ENCODE results near the gene CROT. TPM values are rescaled to one million over a fixed set of nuclear protein-coding genes. Genes with fewer than 3 reads are reported as not detected.
"Not testable (repeated sequence)": the region's sequence is repeated elsewhere in the genome, so short reads cannot be mapped to it uniquely, and the experiment has no call there.

The CROT gene, protein sequence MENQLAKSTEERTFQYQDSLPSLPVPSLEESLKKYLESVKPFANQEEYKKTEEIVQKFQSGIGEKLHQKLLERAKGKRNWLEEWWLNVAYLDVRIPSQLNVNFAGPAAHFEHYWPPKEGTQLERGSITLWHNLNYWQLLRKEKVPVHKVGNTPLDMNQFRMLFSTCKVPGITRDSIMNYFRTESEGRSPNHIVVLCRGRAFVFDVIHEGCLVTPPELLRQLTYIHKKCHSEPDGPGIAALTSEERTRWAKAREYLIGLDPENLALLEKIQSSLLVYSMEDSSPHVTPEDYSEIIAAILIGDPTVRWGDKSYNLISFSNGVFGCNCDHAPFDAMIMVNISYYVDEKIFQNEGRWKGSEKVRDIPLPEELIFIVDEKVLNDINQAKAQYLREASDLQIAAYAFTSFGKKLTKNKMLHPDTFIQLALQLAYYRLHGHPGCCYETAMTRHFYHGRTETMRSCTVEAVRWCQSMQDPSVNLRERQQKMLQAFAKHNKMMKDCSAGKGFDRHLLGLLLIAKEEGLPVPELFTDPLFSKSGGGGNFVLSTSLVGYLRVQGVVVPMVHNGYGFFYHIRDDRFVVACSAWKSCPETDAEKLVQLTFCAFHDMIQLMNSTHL
- 1 to 10 TPM; 4.6 to 7.0 TPM for total RNA-seq

DNA sequence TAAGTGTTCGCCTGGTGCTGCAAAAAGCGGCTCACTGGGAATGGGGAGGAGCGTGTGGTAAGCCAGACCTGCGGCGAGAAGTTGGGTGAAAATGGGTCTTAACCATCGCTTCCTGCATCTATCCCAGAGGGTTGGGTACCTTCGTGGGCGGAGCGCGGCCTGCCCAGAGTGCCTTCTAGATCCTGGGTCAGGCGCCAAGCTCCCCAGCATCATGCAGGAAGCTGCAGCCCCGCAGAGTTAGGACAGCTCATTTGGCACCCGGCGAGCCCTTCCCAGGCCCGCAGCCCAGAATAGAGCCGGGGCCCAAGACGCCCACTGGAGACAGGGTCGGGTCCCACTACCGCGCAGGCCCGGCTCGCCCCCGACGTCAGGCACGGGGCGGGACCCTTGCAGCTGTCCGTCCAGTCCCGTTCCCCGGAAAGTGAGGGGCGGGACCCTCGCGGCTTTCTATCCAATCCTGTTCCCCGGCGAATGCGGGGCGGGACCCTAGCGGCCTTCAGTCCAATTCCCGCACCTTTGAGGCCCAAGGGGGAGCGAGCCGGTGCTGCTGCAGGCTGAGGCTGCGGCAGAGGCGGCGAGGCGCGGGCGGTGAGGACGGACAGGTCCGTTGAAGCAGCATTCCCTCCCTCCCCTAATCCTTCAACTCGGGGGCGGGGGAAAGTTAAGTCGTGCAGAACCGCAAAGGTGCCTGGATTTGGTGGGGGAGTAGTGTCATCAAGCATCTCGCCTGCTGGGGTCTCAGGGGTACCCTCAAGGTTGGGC lies at the start of gene CROT:
Gene CROT, plus strand, starts transcription at position 499 of the 762 bp plus-strand sequence. CDS start 3,405 bp downstream, outside the sequence.
- Mint-ChIP-seq H3K4me1 (peaks cover 45% of the 10 kb centered on the region), H3K4me3 (peak within 1 kb of the TSS; percentile 94), H3K27me3 (no peaks in the 10 kb centered on the region), H3K27ac (peak within 1 kb of the TSS; percentile 95), H3K36me3 (ENCODE audit: low read depth) (peaks cover 18% of the 10 kb centered on the region), H3K9me3 (ENCODE audit: low read depth) (no peaks in the 10 kb centered on the region)
- ATAC-seq, result peak; percentile 98
- intact Hi-C loops (cut with DNase I, micrococcal nuclease), result loop anchor here (1.0 to 10.0 kb wide), 8 partner anchors 125 to 872 kb away; partner anchors contain the start of genes DBF4 (in 2 of the 2), DMTF1 (in 2 of the 2), RUNDC3B (in 2 of the 2) and SLC25A40 (in 2 of the 2)
- POLR2A ChIA-PET, result interaction anchor here (0.5 to 1.0 kb wide), 2 partner anchors 126 to 289 kb away, joined by 3 to 4 read pairs; partner anchors contain the start of gene TMEM243
- CTCF ChIA-PET, result interaction anchor here (0.8 to 1.6 kb wide), 6 partner anchors 26 to 126 kb away, joined by 3 to 5 read pairs (median 3); no protein-coding TSS in a partner anchor
- peak; percentile 97 for DNase-seq

DNA sequence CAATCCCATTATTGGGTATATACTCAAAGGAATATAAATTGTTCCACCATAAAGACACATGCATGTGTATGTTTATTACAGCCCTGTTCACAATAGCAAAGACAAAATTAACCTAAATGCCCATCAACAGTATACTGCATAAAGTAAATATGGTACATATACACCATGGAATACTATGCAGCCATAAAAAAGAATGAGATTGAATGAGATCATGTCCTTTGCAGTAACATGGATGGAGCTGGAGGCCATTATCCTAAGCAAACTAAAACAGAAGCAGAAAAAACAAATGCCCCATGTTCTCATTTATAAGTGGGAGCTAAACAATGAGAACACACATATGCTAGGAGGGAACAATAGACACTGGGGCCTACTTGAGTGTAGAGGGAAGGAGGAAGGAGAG lies 44.7 kb upstream of the CROT start:
- DNase-seq (no peak), ATAC-seq (no peak)
- H3K27ac Mint-ChIP-seq, result no peak overlapping the region
- ChIA-PET POLR2A (no interaction called here), CTCF (no interaction called here)
- no peaks in the 10 kb centered on the region for H3K36me3 Mint-ChIP-seq (ENCODE audit: low read depth)
- peaks cover 5% of the 10 kb centered on the region for H3K9me3 Mint-ChIP-seq (ENCODE audit: low read depth)
- H3K4me3 Mint-ChIP-seq, result no peak overlapping the region
- intact Hi-C loops (cut with DNase I, micrococcal nuclease), result no loop called here
- H3K4me1 Mint-ChIP-seq, result no peaks in the 10 kb centered on the region
- H3K27me3 Mint-ChIP-seq, result peaks cover 3% of the 10 kb centered on the region

DNA sequence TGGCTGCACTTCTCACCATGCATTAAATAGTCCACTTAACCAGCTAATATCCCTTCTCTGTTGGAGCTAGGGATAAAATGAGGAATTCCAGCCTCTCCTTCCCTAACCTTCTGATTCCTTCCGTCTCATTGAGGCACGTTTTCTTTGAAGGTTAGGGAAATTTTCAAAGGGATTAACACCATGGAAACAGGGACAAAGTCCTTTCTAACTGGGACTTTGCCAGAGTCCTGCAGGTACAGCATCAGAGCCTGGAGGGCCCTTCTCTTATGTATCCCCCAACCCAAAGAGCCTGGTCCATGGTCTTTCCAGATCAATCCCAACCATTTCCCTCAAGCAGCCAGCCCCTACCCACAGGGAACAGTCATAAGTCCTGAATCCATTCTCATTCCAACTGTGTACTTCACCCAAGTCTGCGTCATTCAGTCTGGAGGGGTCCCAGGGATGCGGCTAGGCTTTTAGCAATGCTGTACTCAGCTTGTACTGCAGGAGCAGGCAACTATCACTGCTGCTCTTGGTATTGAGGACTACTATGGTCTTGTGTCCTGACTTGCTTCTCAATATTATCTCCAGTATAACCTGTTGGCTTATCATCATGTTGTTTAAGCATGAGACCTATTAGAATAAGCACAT lies 34.6 kb upstream of the CROT start:
- no peaks in the 10 kb centered on the region for H3K9me3 Mint-ChIP-seq (ENCODE audit: low read depth)
- POLR2A ChIA-PET, result no interaction called here
- intact Hi-C loops (cut with DNase I, micrococcal nuclease), result loop anchor here (10.0 kb wide), 3 partner anchors 314 to 794 kb away; partner anchors contain the start of genes DBF4 (in 1 of the 2), RUNDC3B (in 1 of the 2) and SLC25A40 (in 1 of the 2)
- CTCF ChIA-PET, result interaction anchor here (1.8 kb wide), 1 partner anchor 105 kb away, joined by 7 read pairs; no protein-coding TSS in a partner anchor
- no peaks in the 10 kb centered on the region for H3K4me1 Mint-ChIP-seq
- H3K36me3 Mint-ChIP-seq (ENCODE audit: low read depth), result no peaks in the 10 kb centered on the region
- no peak overlapping the region for H3K27ac Mint-ChIP-seq
- no peak for ATAC-seq
- peaks cover 2% of the 10 kb centered on the region for H3K27me3 Mint-ChIP-seq
- H3K4me3 Mint-ChIP-seq, result no peak overlapping the region
- DNase-seq, result no peak

DNA sequence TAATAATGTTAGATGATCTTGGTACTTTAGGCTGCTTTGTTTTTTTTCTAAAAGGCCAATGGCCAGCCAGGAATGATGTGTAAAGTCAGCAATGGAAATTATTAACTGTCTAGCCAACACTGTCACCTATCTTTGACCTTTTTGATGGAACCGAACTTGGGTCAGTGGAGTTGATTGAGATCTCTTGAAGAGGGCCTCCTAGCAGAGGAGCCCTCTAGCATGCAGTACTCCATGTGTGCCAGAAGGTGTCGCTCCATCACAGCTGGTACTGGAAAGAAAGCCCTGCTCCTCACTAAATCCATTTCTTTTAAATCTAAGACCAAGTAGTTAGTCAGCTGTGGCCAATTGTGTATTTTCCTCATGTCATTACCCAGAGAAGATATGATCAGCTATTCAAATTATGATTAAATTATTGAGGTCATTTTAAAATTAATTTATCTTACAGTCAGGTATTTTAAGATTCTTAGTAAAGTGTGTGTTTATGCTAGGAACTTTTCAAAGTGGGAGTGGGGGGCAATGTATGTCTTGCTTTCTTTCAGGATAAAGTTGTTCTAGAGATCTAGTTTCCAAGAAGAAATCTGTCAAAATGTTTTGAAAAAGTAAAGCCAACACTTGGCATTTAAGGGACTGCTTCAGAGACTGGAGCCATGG lies 33.1 kb upstream of the CROT start:
- Mint-ChIP-seq H3K9me3 (ENCODE audit: low read depth) (no peaks in the 10 kb centered on the region), H3K4me1 (peaks cover 11% of the 10 kb centered on the region), H3K27me3 (no peaks in the 10 kb centered on the region), H3K36me3 (ENCODE audit: low read depth) (no peaks in the 10 kb centered on the region), H3K27ac (no peak overlapping the region), H3K4me3 (no peak overlapping the region)
- ChIA-PET CTCF (interaction anchor here (0.6 to 8.3 kb wide), 13 partner anchors 12 to 385 kb away, joined by 3 to 182 read pairs (median 4); no protein-coding TSS in a partner anchor), POLR2A (interaction anchor here (0.6 kb wide), 1 partner anchor 395 kb away, joined by 7 read pairs; no protein-coding TSS in a partner anchor)
- DNase-seq, result peak; percentile 76
- intact Hi-C loops (cut with DNase I, micrococcal nuclease), result loop anchor here (1.0 to 10.0 kb wide), 5 partner anchors 104 to 792 kb away; partner anchors contain the start of genes DBF4 (in 1 of the 2), RUNDC3B (in 1 of the 2) and SLC25A40 (in 1 of the 2)
- ATAC-seq, result peak; percentile 86

DNA sequence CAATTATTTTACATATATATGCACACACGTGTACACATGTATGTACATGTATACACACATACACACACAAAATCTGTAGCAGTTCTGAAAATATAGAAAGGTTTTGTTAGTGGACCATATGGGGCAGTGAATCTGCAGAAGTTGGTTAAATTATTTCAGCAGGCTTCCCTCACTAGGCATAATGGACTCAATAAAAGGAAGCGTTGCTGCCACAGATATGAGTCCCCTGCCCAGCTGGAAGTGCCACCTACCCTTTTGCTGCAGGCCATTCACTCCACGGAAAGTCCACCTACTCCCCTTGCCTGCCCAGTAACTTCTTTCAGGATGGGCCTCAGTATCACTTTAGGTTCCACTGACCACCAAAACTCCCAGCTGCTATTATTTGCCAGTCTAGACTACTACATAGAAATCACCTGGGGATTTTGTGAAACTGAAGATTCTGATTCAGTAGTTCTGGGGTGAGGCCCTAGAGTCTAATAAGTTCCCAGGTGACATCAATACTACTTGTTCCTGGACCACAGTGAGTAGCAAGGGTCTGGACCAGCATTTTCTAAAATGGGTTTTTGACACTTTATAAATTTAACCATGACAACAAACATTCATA lies 29.3 kb upstream of the CROT start:
- Mint-ChIP-seq H3K27me3 (no peaks in the 10 kb centered on the region), H3K9me3 (ENCODE audit: low read depth) (no peaks in the 10 kb centered on the region), H3K4me1 (peaks cover 23% of the 10 kb centered on the region), H3K36me3 (ENCODE audit: low read depth) (no peaks in the 10 kb centered on the region), H3K4me3 (no peak overlapping the region), H3K27ac (no peak overlapping the region)
- CTCF ChIA-PET, result interaction anchor here (0.6 to 8.3 kb wide), 8 partner anchors 12 to 444 kb away, joined by 3 to 182 read pairs (median 3); no protein-coding TSS in a partner anchor
- ATAC-seq, result peak; percentile 31
- POLR2A ChIA-PET, result no interaction called here
- intact Hi-C loops (cut with DNase I, micrococcal nuclease), result loop anchor here (10.0 kb wide), 3 partner anchors 309 to 789 kb away; partner anchors contain the start of genes DBF4 (in 1 of the 2), RUNDC3B (in 1 of the 2) and SLC25A40 (in 1 of the 2)
- no peak for DNase-seq

DNA sequence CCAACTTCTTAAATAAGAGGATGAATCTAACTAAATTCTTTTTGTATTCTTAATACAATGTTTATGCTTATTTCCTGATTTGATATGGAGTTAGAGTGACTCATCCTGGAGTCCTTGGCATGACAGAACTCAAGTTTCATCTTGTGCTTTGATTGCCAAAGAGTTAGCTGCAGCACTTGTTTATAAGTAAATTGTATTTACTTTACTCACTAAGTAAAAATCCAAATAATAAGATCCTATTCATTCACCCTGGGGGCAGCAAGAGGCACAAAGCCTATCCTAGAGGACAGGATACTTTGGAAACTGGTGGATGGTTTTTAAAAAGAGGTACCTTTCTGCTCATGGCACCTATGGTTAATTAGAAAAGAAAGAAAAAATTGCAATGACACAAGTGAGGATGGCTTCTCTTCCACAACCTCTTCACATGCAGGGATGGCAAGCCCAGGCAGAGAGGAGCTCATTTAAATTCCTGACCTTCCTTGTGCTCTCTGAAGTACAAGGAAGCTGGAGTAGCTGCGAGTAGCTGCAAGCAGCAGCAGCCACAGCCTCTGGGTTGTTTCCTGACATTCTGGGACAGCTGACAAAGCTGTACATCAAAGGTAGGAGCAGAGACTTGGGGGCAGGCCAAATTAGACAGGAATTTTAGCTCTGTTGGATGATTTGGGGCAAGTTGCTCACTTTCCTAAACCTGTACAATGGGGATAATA lies 28.5 kb upstream of the CROT start:
- H3K27me3 Mint-ChIP-seq, result no peaks in the 10 kb centered on the region
- ChIA-PET POLR2A (no interaction called here), CTCF (interaction anchor here (0.6 to 8.3 kb wide), 8 partner anchors 29 to 444 kb away, joined by 3 to 182 read pairs (median 3); partner anchors contain the start of gene CROT)
- peaks cover 23% of the 10 kb centered on the region for H3K4me1 Mint-ChIP-seq
- DNase-seq, result no peak
- intact Hi-C loops (cut with DNase I, micrococcal nuclease), result loop anchor here (10.0 kb wide), 3 partner anchors 308 to 788 kb away; partner anchors contain the start of genes DBF4 (in 1 of the 2), RUNDC3B (in 1 of the 2) and SLC25A40 (in 1 of the 2)
- H3K4me3 Mint-ChIP-seq, result no peak overlapping the region
- H3K36me3 Mint-ChIP-seq (ENCODE audit: low read depth), result no peaks in the 10 kb centered on the region
- H3K9me3 Mint-ChIP-seq (ENCODE audit: low read depth), result no peaks in the 10 kb centered on the region
- no peak overlapping the region for H3K27ac Mint-ChIP-seq
- no peak for ATAC-seq

DNA sequence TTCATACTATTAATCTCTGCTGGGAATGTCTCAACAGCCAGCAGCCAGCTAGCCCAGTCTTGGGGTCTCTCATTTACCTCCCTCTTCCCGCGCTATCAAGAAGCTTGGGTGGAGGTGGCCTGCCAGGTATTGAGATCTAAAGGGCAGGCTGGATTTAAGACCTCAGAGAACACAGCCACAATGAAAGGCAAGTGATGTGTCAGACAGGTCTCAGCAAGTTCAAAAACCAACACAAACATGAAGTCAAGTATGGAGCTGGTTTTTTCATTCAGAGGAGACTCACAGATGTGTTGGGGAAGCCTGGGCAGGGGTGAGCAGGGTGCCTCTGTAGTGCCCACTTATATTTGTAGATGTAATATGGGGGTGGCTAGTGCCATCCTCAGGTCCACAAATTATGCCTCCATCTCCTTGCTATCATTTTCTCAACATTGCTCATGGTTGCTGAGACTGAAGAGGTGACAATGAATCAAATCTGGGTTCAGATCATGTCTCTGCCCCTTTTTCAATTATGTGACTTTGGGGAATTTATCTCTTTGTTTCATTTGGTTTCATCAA lies 27.7 kb upstream of the CROT start:
- intact Hi-C loops (cut with DNase I, micrococcal nuclease), result loop anchor here (10.0 kb wide), 3 partner anchors 307 to 787 kb away; partner anchors contain the start of genes DBF4 (in 1 of the 2), RUNDC3B (in 1 of the 2) and SLC25A40 (in 1 of the 2)
- no peak for ATAC-seq
- no peaks in the 10 kb centered on the region for H3K9me3 Mint-ChIP-seq (ENCODE audit: low read depth)
- CTCF ChIA-PET, result interaction anchor here (0.8 to 8.3 kb wide), 4 partner anchors 28 to 111 kb away, joined by 3 to 182 read pairs (median 3); partner anchors contain the start of gene CROT
- no peaks in the 10 kb centered on the region for H3K27me3 Mint-ChIP-seq
- H3K4me3 Mint-ChIP-seq, result no peak overlapping the region
- H3K4me1 Mint-ChIP-seq, result peaks cover 23% of the 10 kb centered on the region
- no peak overlapping the region for H3K27ac Mint-ChIP-seq
- DNase-seq, result no peak
- H3K36me3 Mint-ChIP-seq (ENCODE audit: low read depth), result no peaks in the 10 kb centered on the region
- POLR2A ChIA-PET, result no interaction called here

DNA sequence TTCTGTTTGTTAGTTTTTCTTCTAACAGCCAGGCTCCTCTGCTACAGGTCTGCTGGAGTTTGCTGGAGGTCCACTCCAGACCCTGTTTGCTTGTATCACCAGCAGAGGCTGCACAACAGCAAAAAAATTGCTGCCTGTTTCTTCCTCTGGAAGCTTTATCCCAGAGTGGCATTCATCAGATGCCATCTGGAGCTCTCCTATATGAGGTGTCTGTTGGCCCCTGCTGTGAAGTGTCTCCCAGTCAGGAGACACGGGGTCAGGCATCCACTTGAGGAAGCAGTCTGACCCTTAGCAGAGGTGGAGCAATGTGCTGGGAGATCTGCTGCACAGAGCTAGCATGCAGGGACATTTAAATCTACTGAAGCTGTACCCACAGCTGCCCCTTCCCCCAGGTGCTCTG lies 26.7 kb upstream of the CROT start:
- CTCF ChIA-PET, result interaction anchor here (1.4 to 8.3 kb wide), 2 partner anchors 26 to 99 kb away, joined by 4 to 182 read pairs; no protein-coding TSS in a partner anchor
- POLR2A ChIA-PET, result no interaction called here
- Mint-ChIP-seq H3K27ac (peak overlapping the region; percentile 61), H3K4me3 (peak overlapping the region; percentile 38), H3K9me3 (ENCODE audit: low read depth) (no peaks in the 10 kb centered on the region), H3K4me1 (peaks cover 23% of the 10 kb centered on the region), H3K27me3 (no peaks in the 10 kb centered on the region), H3K36me3 (ENCODE audit: low read depth) (no peaks in the 10 kb centered on the region)
- no peak for ATAC-seq
- intact Hi-C loops (cut with DNase I, micrococcal nuclease), result loop anchor here (10.0 kb wide), 3 partner anchors 306 to 786 kb away; partner anchors contain the start of genes DBF4 (in 1 of the 2), RUNDC3B (in 1 of the 2) and SLC25A40 (in 1 of the 2)
- no peak for DNase-seq

DNA sequence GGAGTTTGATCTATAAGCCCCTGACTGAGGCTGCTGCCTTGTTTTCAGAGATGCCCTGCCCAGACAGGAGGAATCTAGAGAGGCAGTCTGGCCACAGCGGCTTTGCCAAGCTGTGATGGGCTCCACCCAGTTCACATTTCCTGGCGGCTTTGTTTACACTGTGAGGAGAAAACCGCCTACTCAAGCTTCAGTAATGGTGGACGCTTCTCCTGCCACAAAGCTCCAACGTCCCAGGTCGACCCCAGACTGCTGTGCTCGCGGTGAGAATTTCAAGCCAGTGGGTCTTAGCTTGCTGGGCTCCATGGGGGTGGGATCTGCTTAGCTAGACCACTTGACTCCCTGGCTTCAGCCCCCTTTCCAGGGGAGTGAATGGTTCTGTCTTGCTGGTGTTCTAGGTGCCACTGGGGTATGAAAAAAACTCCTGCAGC lies 26.3 kb upstream of the CROT start:
- CTCF ChIA-PET, result interaction anchor here (1.4 to 8.3 kb wide), 2 partner anchors 26 to 98 kb away, joined by 4 to 182 read pairs; no protein-coding TSS in a partner anchor
- intact Hi-C loops (cut with DNase I, micrococcal nuclease), result loop anchor here (10.0 kb wide), 3 partner anchors 306 to 786 kb away; partner anchors contain the start of genes DBF4 (in 1 of the 2), RUNDC3B (in 1 of the 2) and SLC25A40 (in 1 of the 2)
- H3K4me1 Mint-ChIP-seq, result peaks cover 23% of the 10 kb centered on the region
- POLR2A ChIA-PET; H3K36me3 Mint-ChIP-seq (ENCODE audit: low read depth); ATAC-seq; H3K9me3 Mint-ChIP-seq (ENCODE audit: low read depth); H3K27me3 Mint-ChIP-seq: not testable (repeated sequence)
- peak; percentile 7 for DNase-seq
- peak overlapping the region; percentile 38 for H3K4me3 Mint-ChIP-seq
- H3K27ac Mint-ChIP-seq, result peak overlapping the region; percentile 55

Data from activated CD4-positive, alpha-beta T cell treated with anti-CD3 and anti-CD28 coated beads for 36 hours (primary cell).